ENCODE results near the gene SAMHD1.
"Not testable (repeated sequence)": the region's sequence is repeated elsewhere in the genome, so short reads cannot be mapped to it uniquely, and the experiment has no call there.

Gene SAMHD1

GRCh38 chr20:36854348-36855240 is 96.9 kb downstream of the SAMHD1 start:
- DNase-seq (ENCODE audit: low read depth, low spot score) = no peak

DNA sequence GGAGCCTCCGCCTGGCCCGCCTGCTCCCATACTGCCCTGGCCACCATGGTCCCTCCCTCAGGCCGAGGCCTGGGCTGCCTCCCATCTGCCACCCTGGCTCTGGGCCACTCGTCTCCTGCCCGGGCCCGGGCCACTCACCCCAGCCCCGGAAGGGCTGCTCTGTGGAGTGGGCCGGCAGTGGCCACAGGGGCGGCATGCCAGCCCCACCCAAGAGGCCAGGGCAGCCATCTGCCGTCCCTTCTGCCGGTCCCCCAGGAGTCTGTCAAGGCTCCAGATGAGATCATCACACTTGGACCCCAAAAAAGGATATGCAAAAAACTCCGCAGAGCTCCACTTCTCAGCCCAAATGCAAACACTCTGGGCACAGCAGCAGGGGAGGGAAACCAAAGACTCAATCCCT is 99.3 kb downstream of the SAMHD1 start:
- DNase-seq (ENCODE audit: low read depth, low spot score) = no peak

GRCh38 chr20:36851490-36851889 is 100.0 kb downstream of the SAMHD1 start:
- DNase-seq (ENCODE audit: low read depth, low spot score) = no peak

DNA sequence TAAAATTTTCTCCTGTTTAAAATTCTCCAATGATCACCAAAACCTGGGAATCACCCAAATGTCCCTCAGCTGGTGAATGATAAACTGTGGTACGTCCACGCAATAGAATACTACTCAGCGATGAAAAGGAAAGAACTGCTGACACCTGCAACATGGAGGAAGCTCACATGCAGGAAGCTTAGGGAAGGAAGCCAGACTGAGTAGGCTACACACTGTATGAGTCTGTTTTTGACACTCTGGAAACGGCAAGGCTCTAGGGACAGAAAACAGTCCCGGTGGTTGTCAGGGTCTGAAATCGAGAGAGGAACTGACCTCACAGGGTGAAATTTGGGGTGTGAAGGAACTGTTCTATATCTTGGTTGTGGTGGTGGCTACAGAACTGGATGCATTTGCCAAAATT is 100.7 kb downstream of the SAMHD1 start:
- DNase-seq (ENCODE audit: low read depth, low spot score) = no peak

DNA sequence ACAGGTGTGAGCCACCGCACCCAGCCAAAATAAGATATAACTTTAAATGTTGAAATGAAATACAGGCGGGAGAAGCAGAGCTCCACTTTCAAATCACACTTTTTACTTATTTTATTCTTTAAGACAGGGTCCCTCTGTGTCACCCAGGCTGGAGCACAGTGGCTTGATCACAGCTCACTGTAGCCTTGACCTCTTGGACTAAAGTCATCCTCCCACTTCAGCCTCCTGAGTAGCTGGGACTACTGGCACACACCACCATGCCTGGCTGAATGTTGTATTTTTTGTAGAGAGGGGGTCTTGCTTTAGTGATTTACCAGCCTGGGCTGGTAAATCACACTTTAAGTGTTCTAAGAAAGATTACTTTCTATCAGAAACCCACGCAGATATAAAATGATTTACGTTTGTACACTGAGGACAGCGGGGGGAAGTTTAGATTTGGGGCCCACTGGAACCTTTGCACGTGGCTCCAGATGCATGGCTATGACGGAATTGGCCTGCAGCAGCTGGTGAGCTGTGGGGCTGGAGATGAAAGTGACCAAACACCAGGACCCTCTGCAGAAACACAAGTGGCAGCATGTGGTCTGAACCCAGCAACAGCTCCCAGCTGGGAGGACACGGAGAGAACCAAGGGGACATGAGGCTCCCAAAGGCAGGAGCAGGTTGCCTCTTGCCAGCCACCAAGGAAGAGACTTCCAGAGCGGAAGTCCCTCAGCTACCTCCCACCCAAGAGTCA is 102.0 kb downstream of the SAMHD1 start:
- DNase-seq (ENCODE audit: low read depth, low spot score) = no peak

DNA sequence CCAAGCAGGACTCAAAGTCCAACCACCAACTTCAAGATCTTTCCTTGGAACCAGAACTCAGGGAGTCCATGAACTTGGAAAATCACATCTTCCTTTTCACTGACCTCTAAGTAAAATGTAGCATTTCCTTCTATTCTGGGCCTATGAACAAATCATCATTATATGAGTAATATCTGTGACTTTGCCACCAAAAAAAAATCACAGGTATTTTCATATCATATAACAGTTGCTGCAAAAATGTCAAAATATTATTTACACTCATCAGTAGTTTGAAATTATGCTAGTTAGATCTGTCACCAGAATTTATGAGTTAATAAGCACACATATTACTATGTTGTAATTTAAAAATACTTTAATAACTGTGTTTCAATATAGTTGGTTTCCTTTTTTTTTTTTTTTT is 102.8 kb downstream of the SAMHD1 start:
- DNase-seq (ENCODE audit: low read depth, low spot score) = no peak

DNA sequence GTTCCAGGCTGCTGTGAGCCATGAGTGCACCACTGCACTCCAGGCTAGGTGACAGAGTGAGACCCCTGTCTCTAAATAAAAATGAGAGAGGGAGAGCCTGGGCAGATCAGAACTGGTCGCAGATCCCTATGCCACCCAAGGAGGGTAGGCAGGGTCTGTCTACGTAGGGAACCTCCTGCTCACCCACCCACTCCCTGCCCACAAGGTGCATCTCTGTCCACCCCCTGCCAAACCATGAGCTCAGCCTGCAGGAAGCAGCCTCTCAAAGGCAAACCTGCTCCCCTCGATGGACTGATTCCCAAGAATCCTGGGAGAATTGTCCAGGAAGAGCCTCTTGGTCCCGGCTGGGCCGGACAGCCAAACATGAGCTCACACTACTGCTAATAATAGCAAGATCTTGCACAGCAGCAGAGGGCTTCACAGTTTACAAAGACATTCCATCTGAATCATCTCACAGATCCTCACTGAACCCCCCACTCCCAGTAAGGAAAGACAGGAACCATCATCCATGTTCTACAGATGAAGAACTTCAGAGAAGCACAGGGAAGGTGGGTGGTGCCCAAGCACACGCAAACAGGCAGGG is 103.3 kb downstream of the SAMHD1 start:
- DNase-seq (ENCODE audit: low read depth, low spot score) = no peak

DNA sequence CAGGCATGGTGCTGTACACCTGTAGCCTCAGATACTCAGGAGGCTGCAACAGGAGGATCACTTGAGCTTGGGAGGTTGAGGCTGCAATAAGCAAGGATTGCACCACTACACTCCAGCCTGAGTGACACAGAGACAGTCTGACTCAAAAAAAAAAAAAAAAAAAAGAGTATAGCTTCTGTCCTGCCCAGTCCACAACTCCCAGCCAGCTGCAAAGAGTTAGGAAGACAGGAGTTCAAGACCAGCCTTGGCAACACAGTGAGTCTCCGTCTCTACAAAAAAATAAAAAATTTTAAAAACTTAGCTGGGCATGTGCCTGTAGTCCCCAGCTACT is 103.8 kb downstream of the SAMHD1 start:
- no peak for DNase-seq (ENCODE audit: low read depth, low spot score)

DNA sequence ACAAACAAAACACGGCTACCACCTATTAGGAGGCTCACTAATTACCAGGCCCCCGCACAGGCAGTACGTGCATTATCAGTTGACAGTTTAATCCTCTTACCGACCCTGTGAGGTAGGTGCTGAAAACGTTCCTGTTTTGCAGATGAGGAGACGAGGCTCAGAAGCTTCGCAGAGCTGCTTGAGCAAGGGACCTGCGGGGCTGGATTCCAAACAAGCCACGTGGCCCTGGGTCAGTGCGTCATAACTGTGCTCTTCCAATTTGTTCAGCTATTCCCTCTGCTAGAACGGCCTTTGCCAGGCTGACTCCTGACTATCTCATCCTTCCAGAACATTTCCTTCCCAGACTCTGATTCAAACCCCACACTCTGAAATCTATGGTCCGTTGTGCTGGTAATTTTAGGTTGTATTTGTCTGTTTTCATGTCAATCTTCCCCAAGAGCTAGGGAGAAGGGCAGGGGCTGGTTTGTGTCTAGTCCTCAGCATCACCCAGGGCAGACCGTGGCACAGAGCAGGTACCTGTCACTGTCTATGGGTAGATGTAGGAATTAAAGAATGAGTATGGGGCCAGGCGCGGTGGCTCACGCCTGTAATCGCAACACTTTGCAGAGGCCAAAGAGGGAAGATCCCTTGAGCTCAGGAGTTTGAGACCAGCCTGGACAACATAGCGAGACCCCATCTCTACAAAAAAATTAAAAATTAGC is 104.3 kb downstream of the SAMHD1 start:
- no peak for DNase-seq (ENCODE audit: low read depth, low spot score)

DNA sequence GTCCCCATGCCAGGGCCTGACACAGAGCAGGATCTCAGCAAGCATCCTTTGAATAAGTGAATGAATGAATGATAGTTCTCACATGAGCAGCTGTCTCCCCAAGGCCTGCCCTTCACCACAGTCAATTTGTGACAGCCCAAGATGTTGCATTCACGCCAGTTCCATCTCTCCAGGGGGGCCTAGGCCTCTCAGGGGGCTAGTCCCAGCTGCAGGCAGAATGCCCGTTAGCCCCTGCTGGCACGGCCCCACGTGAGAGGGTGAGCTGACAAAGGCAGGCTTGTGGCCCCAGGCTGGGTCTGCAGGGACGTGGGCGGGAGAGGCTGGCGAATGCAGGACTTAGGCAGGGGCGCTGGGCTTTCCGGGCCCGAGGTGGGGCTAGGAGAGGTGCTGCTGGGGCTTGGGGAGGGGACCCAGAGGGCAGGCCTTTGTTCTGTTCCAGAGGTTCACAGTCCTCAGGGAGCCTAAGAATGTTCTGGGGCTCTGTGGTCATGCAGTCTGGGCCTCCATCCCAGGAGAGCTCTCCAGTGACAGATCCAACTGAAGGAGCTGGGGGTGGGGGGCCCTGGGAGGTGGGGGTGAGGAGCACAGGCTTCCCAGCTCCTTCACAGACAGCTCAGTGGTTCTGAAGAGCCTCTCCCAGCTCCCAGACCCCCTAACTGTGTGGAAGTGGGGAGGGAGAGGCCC is 106.1 kb downstream of the SAMHD1 start:
- no peak for DNase-seq (ENCODE audit: low read depth, low spot score)

DNA sequence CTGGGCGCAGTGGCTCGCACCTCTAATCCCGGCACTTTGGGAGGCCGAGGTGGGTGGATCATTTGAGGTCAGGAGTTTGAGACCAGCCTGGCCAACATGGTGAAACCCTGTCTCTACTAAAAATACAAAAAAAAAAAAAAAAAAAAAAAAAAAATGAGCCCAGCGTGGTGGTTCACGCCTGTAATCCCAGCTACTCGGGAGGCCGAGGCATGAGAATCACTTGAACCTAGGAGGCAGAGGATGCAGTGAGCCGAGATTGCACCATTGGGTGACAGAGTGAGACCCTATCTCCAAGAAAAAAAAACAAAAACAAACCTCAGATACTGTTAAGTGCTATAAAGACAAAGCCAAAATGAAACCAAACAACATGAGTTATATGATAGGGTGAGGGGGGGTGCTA is 110.5 kb downstream of the SAMHD1 start:
- not testable (repeated sequence) for DNase-seq (ENCODE audit: low read depth, low spot score)
